GM18505 (cell line): Measurements from ENCODE around the gene PSMD9.
"Not testable (repeated sequence)": the region's sequence is repeated elsewhere in the genome, so short reads cannot be mapped to it uniquely, and the experiment has no call there.

Source experiments
- ATAC-seq: cut with Tn5 transposase; IDR thresholded peaks from one replicate; pipeline ENCODE4 v1.9.1; 2021; ENCODE audit not compliant: unreplicated experiment
- POLR2A ChIP-seq: IDR thresholded peaks from 4 replicates; pipeline ENCODE4 v1.6.1; 2011; ENCODE audit warnings: borderline replicate concordance; ENCODE audit not compliant: insufficient read depth, insufficient read length; ENCODE audit errors: extremely low read depth

The PSMD9 gene

GRCh38 chr12:121858662-121859572 is 29.7 kb upstream of the PSMD9 start, which contains the start of gene HPD:
Gene HPD, minus strand, starts transcription at chr12:121858859. Its CDS starts 36 bp downstream, at chr12:121858823.
- ATAC-seq = no peak
- TF ChIP-seq POLR2A = no peak

DNA sequence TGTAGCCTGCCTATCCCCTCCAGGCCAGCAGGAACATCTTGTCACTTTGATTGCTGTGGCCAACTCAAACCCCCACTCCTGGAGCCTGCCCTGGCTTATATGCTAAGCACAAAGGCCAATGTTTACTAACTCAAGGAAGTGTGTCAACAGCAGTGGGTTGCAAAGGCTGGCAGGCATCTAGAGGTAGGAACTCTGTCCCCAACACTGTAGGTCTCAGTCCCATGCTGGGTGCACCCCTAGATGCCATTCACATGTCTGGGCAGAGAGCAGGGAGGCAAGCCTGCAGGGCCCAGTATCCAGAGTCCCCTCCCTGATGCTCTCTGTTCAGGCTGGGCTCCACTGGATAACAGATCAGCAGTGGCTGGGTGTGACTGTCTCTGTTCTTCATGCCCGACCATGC is 28.3 kb upstream of the PSMD9 start:
- TF ChIP-seq POLR2A = no peak
- ATAC-seq = no peak

- not testable (repeated sequence) for ATAC-seq
Measured at GRCh38 chr12:121860699-121861098, 27.9 kb upstream of the PSMD9 start.

- TF ChIP-seq POLR2A = no peak
- ATAC-seq = no peak
Measured at GRCh38 chr12:121861636-121862254, 26.8 kb upstream of the PSMD9 start.

- TF ChIP-seq POLR2A = no peak
- no peak for ATAC-seq
Measured at GRCh38 chr12:121866331-121866730, 22.3 kb upstream of the PSMD9 start.

- not testable (repeated sequence) for ATAC-seq
Measured at GRCh38 chr12:121869229-121869628, 19.4 kb upstream of the PSMD9 start.

- ATAC-seq = no peak
- no peak for TF ChIP-seq POLR2A
Measured at GRCh38 chr12:121871467-121871866, 17.1 kb upstream of the PSMD9 start.

DNA sequence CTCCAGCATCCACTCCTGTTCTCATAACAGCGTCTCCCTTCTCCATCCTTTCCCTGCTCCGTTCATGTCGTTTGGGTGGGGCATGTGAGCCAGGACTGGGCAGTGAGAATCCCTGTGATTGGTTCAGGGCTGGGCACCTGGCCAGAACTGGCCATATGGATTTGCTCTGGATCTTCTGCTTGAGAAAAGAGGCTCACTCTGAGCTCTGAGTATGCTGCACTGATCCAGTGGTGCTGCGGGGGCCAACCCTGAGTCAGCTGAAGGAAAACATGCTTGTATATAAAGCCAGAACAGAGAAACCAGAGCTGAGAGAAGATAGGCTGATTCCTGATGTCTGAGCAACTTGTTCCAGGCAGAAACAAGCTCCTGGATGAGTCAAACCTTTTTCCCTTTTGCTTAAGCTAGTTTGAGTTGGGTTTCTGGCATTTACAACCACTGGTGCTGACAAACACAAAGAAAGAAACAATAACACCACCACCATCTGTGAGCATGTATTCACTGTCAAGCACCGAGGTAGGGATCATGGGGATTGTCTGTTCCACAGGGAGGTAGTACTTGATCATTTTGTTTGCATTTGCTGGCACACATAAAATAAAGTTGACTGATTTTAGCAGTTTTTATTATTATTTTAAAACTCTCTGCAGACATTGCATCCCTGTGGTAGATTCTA is 15.9 kb upstream of the PSMD9 start:
- ATAC-seq = no peak
- TF ChIP-seq POLR2A = no peak

DNA sequence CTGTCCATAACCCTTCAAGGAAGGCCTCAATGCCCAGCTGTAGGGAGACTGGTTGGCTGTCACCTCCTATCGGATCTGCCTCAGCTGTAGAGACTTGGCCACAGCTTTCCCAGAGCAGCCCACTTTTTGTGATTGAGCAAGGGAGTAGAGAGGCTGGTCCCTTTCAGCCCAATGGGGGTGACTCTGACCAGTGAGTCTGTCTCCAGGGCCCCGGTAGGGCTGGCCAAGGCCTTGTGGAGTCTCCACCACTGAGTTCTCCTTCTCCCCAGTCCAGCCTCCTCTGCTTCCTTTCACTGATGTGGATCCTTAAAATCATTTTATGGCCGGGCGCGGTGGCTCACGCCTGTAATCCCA is 15.4 kb upstream of the PSMD9 start:
- no peak for TF ChIP-seq POLR2A
- ATAC-seq = no peak

DNA sequence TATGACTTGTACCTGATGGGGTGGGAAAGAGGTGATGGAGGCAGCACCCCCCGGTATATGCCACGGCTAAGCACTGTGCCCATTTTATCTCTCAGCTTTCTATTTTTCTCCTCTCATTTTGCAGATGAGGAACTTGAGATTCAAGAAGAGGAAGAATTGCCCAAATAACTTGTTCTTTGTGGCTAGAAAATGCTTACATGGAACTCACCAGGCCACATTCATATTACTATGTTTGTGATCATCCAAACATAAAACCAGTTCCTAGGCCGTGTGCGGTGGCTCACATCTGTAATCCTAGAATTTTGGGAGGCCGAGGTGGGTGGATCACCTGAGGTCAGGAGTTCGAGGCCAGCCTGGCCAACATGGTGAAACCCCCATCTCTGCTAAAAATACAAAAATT is 14.5 kb upstream of the PSMD9 start:
- no peak for ATAC-seq
- TF ChIP-seq POLR2A = no peak

GRCh38 chr12:121875582-121875981 is 13.0 kb upstream of the PSMD9 start:
- no peak for ATAC-seq
- TF ChIP-seq POLR2A = no peak

GRCh38 chr12:121876080-121876447 is 12.5 kb upstream of the PSMD9 start:
- ATAC-seq = not testable (repeated sequence)

- ATAC-seq = no peak
Measured at GRCh38 chr12:121883315-121883660, 5.3 kb upstream of the PSMD9 start.

DNA sequence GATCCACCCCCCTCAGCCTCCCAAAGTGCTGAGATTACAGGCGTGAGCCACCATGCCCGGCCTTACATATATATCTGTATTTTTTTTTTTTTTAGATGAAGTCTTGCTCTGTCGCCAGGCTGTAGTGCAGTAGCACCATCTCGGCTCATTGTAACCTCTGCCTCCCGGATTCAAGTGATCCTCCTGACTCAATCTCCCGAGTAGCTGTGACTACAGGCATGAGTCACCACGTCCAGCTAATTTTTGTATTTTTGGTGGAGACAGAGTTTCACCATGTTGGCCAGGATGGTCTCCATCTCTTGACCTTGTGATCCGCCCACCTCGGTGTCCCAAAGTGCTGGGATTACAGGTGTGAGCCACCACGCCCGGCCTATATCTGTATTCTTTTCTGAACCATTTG is 3.5 kb upstream of the PSMD9 start:
- ATAC-seq = not testable (repeated sequence)

More at GRCh38 chr12:121883315-121883660, 5.3 kb upstream of the PSMD9 start:
- TF ChIP-seq POLR2A = no peak

GRCh38 chr12:121888083-121888477 is 510 bp upstream of the PSMD9 start:
- TF ChIP-seq POLR2A = no peak
- no peak for ATAC-seq

- TF ChIP-seq POLR2A = no peak
- ATAC-seq = no peak
Measured at GRCh38 chr12:121889274-121889624, 659 bp downstream of the PSMD9 start.

DNA sequence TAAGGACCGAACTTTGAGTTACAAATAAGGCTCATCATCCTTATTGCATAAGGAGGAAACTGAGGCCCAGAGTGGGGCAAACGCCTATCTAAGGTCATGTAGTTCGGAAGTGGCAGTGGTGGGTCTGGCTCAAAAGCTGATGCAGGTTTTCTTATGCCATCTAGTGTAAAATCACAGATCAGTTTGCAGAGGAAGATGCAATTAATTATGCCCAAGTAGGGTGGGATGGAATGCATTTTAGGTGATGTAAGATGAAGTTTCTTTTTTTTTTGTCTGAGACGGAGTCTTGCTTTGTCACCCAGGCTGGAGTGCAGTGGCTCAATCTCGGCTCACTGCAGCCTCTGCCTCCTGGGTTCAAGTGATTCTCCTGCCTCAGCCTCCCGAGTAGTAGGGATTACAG is 1.1 kb downstream of the PSMD9 start:
- not testable (repeated sequence) for ATAC-seq
